Left hindlimb (tissue), 1 donor: Measurements from ENCODE around the gene KAZALD1.

ENCODE experiments used
- DNase-seq: peaks from one replicate; pipeline ENCODE4 v3.0.0-alpha.2; 2018

KAZALD1 gene

DNA sequence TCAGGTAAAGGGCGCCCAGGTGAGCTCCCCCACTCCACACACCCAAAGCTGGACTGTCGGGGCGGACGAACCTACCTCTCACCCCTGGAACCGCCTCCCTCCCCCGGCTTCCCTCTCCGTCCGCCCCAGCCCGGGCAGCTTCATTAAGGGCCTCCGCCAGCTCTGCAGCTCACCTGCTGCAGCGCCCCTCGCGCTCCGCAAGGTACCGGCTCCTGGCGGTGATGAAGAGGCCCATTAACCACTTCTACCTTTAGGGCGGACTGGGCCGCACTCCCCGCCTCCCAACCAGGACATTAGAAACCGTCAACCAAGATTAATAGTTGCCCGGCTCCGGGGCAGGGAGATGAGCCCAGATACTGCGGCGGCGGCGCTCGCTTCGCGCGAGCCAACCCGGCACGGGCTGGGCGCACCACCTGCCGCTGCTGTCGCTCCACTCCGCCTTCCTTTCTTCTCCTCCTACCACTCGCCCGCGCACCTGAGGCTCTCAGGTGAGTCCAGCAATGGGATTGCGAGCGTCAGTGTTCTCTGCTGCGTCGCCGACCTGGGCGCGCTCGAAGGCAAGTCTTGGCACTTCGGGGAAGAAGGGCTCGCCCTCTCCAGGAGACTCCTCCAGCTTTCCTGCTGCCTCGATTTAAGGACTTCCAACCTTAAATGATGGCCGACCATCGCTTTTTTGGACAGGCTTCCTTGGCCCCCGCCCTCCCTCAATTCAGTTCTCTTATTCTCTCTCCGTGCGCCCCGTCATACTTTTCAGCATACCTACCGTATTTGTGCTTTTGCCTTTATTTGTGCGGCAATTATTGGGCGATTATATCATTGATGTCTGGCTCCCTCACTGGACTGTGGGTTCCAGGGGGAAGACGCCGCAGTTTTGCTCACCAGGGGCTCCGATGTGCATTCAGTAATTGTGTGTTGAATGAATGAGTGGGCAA, 13.6 kb upstream of the KAZALD1 start:
- DNase-seq = no peak

DNA sequence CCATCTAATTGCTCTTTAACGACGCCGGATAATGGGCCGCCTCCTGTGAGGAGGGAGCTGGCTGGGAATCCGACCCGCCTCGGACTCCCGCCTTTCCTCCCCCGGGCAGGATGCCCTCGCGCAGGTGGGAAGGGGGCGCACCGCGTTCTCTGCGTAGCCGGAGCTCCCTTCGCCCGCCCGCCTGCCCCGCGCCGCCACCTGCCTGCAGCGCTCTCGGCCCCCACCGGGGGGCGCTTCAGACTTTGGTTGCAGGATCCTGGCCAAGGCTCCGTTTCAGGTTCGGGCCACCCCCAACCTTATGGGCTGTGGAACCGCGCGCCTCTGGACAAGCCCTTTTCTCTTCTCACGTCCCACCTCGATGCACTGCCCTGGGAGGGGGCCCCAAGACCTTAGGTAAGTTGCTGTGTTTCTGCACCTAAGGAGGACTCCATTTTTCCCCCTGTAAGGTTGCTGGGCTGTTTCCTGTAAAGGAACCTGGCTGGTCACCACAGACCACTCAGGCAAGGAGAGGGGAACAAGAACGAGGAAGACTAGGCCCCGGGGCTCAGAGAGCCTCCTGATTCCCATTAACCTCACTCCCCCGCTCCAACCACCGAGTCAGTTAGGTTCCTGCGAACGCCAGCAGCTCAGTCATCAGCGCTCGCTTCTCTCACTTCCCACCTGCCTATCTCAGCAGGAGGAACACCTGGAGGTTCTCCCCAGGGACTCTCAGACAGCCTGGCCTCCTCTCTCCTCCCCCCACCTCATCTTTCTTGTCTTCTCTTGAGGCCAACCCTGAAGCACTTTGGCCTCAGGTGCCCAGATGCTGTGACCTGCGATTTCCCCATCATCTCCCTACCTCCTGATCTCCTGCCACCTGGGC, 11.3 kb upstream of the KAZALD1 start:
- no peak for DNase-seq

DNA sequence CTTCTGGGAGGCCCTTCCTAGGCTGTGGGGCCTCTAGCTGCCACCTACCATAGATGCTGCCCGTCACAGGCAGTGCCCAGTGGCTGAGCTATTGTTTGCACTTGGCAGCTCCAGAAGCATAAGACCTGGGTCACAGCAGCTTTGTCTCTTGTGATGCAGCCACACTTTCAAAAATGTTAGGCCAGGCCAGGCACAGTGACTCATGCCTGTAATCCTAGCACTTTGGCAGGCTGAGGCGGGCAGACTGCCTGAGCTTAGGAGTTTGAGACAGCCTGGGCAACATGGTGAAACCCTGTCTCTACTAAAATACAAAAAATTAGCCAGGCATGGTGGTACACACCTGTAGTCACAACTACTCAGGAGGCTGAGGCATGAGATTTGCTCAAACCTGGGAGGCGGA, 9.5 kb upstream of the KAZALD1 start:
- DNase-seq = no peak

DNA sequence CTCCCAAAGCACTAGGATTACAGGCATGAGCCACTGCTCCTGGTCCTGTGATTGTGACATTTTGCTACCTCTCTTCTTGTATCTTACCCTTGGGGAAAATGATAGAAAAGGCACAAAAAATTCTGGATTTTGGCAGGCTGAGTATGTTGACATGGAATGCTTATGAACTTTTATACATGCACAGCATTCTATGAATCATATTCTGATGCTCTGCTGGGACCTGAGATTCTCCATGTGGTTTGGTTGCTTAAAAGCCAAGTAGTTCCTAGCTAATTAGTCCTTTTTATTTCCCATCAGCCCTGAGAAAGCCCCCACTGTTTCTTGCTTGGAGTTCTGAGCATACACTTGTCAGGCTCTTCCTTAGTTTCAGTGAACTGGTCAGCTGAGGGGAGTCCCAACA, 8.3 kb upstream of the KAZALD1 start:
- DNase-seq = no peak

DNA sequence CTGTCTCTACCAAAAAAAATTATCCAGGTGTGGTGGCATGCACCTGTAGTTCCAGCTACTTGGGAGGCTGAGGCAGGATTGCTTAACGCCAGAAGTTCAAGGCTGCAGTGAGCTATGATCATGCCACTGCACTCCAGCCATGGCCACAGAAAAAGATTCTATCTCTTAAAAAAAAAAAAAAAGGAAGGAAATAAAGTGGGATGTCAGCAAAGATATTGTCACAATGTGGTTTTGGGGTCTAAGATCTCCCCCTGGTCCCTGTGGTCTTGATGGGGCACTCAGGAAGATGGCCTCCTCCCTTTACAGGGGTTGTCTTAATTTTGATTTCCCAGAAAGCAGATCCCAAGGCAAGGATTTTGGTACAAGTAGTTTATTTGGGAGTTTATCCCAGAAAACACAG, 7.4 kb upstream of the KAZALD1 start:
- no peak for DNase-seq

DNA sequence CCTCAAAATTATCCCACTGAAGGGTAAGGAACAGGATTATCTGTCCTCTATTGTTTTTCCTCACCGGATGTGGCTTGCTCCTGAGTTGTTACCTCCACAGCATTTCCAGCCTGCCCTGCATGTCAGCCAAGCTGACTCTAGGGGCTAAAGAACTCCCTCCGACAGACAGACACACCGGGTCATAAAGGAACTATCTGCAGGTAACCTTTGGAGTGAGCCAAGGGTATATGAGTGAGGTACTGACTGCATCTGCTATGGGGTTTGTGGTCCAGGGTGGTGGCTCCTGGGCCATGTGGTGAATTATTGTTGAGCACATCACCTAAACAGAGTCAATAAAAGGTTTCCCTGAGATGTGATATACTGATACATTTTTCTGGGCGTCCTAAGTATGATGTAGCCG, 6.9 kb upstream of the KAZALD1 start:
- DNase-seq = no peak

DNA sequence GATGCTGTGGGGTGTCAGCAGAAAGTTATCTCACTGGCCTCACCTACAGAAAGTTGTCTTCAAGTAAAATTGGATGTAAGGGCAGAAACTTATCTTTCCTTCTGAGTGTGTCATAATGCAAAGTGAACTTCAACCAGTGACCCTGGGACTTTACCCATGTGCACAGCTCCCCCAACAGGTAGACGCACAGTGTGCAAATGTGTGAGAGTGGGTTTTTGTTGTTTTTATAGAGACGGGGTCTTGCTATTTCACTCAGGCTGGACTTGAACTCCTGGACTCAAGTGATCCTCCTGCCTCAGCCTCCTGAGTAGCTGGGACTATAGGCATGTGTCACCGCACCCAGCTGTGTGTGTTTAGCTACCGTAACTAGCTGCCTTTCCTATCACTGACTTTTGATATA, 6.4 kb upstream of the KAZALD1 start:
- no peak for DNase-seq

DNA sequence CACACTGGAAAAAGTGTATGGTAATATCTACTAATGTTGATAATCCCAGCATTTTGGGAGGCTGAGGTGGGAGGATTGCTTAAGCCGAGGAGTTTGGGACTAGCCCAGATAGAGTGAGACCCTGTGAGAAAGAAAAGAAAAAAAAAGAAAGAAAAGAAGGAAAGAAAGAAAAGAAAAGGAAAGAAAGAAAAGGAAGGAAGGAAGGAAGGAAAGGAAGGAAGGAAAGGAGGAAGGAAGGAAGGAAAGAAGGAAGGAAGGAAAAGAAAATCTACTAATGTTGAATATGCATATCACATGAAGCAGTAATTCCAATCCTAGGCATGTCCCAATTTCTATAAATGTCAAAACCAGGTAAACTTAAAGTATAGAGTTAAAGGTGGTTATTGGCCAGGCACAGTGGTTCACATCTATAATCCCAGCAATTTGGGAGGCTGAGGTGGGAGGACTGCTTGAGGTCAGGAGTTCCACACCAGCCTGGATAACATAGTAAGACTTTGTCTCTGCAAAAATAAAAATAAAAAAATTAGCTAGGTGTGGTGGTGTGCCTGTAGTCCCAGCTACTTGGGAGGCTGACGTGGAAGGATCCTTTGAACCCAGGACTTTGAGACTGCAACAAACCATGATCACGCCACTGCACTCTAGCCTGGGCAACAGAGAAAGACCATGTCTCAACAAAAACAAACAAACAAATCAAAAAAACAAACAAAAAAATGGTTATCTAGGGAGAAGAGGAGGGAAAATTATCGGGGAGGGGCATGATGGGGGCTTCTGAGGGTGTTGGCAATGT, 5.2 kb upstream of the KAZALD1 start:
- DNase-seq = no peak

DNA sequence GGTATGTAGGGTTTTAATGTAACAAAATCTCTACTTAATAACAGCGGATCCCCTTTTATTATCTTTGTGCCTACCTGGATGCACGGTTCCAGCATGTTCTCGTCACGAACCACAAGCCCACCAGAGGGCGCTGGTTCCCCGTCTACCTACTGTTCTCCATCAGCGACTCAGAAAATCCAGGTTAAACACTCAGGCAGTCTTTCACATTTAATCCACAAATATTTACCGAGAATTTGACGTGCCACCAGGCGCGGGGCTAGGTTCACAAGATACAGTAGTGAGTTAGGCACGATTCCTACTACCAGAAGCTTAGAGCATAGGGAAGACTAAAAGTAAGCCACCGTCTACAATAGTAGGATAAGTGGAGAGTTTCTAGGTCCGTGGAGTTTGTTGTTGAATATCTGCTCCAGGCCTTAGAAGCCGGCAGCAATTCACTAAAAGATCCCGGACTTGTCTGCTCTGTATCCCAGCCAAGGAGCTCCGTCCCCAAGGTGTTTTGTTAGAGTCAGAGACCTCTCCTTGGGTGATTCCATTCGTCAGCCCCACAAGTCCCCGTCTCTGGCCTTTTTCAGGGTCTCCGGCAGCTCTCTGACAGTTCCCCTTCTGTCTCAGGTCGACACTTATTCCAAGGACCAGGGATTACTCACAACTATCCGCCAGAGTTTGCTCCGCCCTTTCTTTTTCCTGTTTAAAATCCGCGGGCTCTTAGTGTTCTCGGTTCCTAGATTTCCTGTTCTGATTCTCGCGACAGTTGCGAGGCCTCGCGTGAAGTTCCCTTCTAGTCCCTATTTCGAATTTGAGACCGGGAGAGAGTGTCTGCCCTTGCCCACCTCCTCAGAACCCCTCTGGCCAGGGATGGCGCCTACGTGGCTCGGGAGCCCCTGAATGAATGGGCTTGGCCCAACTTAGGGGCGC, 1.5 kb upstream of the KAZALD1 start:
- peak; percentile 79 for DNase-seq

DNA sequence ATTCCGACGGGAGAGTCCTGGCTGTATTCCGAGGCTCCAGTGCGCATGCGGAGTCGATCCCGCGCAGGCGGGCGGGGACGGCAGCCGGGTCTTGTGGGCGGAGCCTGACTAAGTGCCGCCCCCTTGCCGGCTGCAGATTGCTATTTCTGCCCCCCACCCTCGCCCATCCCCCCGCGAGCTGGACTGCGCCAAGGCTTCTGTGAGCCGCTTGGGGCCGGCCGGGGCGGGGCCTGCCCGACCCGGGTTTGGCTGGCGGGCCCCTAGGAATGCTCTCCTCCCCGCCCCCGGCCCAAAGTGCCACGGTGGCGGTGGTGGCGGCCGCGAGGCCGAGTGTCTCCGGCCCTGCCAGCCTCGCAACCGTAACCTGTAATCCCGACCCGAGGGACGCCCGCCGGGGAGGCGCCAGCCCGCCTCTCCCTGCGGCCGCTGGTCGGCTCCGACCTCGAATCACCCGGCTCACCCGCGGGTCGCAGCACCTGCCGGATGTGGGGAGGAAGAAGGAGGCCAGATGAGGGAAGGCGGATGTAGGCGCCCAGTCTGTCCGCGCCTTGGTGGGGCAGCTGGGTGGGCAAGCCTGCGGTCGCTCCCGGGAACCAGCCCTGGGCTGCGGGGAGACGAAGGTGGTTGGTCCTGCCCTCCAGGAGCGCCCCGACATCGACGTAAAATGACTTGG, 702 bp upstream of the KAZALD1 start:
- DNase-seq = peak; percentile 98

DNA sequence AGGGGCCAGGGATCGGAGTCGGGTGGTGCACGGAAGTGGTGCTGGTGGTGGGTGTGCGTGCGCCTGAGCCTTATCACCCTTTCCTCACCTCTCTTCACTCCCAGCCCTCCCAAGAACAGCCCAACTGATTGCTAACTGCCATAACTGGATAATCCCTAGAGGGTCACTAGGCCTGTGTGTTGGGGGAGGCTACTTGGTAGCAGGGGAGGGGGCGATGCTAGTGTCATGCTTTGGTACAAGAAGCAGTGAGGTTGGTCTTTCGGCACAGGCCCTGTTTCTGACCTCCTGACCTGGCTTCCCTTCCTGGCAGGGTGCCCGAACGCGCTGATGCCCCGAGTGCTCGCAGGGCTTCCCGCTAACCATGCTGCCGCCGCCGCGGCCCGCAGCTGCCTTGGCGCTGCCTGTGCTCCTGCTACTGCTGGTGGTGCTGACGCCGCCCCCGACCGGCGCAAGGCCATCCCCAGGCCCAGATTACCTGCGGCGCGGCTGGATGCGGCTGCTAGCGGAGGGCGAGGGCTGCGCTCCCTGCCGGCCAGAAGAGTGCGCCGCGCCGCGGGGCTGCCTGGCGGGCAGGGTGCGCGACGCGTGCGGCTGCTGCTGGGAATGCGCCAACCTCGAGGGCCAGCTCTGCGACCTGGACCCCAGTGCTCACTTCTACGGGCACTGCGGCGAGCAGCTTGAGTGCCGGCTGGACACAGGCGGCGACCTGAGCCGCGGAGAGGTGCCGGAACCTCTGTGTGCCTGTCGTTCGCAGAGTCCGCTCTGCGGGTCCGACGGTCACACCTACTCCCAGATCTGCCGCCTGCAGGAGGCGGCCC, 652 bp downstream of the KAZALD1 start:
- DNase-seq = peak; percentile 58

DNA sequence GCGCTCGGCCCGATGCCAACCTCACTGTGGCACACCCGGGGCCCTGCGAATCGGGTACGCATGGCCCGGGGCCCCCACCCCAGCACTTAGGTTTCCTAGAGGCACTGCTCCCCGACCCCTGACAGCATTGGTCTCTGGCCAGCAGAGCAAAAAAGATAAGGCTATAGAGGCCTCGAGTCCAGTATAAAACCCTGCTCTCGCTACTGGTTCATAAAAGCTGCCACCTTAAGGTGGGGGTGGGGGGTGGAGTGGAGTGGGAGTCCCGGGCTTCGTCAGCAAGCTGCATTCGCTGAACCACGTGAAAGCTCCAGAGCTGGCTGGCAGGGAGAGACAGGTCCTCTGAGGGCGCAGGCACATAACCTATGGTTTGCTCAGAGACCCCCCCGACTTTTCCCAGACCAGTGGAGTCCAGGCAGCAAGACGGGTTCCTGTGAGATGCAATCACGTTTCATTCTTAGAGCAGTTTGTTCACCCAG, 1.3 kb downstream of the KAZALD1 start:
- no peak for DNase-seq

DNA sequence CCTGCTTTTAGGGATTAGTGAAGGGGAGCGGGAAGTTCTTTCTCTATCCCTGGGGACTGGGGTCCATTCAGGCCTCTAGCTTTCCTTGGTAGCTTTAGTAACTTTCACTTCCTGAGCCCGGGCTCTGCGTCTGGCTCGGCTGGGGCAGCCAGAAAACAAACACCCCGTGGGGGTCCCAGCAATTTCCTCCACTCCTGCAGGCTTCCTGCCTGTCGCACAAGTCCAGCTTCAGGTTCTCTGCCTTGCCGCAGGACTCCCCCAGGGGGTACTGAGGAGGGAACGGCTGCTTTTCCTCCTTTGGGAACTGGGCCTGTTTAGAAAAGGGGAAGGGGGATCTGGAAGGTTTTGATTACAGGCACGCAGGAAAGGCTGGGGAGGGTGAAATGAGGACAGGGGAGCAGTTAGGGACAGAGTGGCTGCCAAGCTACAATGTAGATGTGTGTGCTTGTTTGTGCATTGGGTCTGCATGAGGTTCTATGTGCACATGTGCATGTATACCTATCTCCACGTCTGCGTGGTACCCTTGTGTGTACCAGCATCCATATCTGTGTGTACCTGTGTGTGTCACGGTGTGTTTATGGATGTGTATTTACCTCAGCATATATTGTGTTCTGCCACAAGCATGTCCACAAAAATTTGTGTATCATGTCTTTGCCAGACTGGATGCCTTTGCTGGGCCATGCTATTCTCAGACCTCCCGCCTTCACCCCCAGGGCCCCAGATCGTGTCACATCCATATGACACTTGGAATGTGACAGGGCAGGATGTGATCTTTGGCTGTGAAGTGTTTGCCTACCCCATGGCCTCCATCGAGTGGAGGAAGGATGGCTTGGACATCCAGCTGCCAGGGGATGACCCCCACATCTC, 2.0 kb downstream of the KAZALD1 start:
- no peak for DNase-seq

DNA sequence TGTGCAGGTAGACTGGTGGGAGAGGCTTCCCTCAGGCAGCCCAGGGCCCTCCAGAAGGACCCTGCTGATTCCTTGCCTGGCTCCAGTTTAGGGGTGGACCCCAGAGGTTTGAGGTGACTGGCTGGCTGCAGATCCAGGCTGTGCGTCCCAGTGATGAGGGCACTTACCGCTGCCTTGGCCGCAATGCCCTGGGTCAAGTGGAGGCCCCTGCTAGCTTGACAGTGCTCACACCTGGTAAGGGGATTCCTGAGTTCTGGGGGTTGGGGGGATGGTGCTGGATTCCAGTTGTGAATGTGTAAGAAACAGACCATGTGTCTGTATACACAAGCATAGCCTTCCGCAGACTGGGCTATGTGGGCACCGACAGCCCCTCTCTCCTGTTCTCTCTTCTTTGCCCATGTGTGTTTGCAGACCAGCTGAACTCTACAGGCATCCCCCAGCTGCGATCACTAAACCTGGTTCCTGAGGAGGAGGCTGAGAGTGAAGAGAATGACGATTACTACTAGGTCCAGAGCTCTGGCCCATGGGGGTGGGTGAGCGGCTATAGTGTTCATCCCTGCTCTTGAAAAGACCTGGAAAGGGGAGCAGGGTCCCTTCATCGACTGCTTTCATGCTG, 2.7 kb downstream of the KAZALD1 start:
- no peak for DNase-seq

DNA sequence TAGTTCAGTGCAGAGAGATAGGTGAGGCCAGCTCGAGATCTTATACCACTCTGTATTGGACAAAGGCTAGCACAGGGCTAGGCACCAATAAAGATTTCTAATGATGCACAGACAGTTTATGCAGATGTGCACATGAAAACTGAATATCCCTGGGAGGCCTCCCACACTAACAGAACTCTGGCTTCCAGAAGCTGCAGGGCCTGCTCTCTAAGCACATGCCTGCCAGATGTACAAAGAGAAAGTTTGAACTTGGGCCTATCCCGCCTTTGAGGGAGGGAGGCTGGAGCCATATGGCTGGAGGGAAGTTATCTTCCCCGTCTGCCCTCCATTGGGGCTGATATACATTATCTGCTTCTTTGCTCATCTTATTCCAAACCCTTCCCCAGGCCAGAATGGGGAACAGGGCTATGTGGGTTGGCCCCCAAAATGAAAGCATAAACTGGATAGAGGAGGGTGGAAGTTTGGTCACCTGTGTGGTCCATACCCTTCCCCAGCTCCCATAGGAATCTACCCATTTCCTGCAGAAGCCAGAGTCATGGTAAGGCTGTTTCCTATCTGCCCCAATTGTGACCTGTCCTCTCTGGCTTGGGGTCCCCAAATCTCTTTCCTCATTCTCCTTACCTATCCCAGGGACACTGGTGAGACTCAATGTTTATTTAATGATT, 3.8 kb downstream of the KAZALD1 start:
- DNase-seq = no peak

DNA sequence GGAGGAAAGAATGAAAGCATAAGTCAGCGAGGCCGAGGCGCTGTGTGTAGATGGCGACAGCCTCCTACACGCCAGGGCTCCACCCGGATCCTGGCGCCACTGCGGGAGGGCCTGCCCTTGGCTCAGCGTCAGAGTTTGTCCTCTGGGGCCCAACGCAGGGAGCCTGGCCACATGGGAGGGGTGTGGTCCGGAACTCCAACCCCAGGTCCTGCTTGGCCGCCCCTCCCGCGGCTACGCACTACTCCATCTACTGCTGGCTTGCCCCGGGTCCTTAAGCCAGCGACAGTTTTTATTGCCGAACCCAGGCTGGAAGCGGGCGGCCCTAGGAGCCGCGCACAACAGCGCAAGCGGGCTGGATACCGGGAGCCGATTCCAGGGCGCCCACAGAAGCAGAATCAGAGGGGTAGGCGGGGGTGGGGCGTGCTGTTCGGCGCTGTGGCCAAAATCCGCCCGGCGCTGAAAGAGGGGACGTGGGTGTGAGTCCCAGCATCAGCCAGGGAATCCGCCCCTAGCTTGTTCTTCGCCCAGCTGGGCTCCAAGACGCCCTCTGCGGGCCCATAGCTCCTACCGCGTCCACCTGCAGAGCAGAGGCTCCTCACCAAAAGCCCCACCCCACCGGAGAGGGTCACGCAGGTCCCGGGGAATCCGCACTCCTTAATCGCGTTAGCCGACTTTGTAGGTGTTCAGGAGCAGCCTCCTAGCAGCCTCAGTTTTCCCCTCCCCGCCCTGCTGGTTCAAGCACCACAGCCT, 4.5 kb downstream of the KAZALD1 start:
- peak; percentile 81 for DNase-seq

DNA sequence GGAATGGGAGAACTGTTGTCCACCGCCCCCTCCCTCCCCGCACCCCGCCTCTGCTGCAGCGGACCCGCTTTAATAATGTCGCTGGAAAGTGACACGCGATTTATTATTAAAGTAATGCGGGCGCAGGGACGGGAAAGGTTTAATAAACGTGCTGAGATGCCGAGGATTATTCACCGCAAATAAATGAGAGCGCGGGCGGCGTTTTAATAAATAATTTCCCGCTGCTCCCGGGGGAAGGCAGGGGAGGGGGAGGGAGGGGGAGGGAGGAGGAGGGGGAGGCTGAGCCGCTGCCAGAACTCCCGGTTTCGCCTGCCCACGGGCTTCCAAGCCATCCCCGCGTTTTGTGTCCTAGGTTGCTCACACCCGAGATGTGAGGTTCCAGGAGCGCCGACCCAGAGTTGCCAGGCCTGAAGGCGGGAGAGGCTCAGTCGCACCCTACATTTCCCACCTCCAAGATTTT, 5.1 kb downstream of the KAZALD1 start:
- DNase-seq = peak; percentile 53
